HCT116 (cell line): ENCODE data around the gene SEMG1. TPM values are rescaled to one million over a fixed set of nuclear protein-coding genes. Genes with fewer than 3 reads are reported as not detected.

Experiments used
- ATAC-seq: fragments of 200-7000 bp; cut with Tn5 transposase; 2 replicates; pipeline ENCODE4 v1.9.1; 2020; ENCODE audit warnings: mild to moderate bottlenecking, moderate library complexity
- BruUV-seq: library from RNA; stranded (reverse); fragments of 400-500 nt; replicated peaks from 2 replicates; lab custom pipeline; 2021; lab: Mats Ljungman, UMichigan
- CTCF ChIA-PET: fragments of 300-600 bp; sonication (Branson Sonifier 250); formaldehyde crosslinking; loops from one replicate; lab custom pipeline; 2021; ENCODE audit warnings: antibody characterized with exemption; lab: Charles Lee
- POLR2A ChIA-PET: fragments of 300-600, 350-600 bp; sonication (Branson Sonifier 250); formaldehyde crosslinking; loops from one replicate; lab custom pipeline; 2021; ENCODE audit warnings: antibody characterized with exemption; lab: Charles Lee
- RAD21 ChIA-PET, 2 experiments: fragments of 300-600 bp; sonication (Branson Sonifier 250); formaldehyde crosslinking; loops; one replicate each; lab custom pipeline; 2023; ENCODE audit warnings: low total read pairs in 2 of 2; ENCODE audit not compliant: uncharacterized antibody in 2 of 2, unreplicated experiment in 2 of 2, low non-redundant PET in 1 of 2; lab: Charles Lee
- DNase-seq: peaks from one replicate; pipeline ENCODE4 v3.0.0-alpha.2; 2010; ENCODE audit warnings: low read depth, low spot score
- H2AFZ ChIP-seq: fragments of 200-600 bp; shearing (Covaris generic), sonication (generic); 2 replicates; pipeline ENCODE4 v1.6.1; 2017; ENCODE audit warnings: low read depth, mixed run types, mixed read lengths, antibody characterized with exemption, low read length; ENCODE audit not compliant: poor library complexity, severe bottlenecking
- H3K27ac ChIP-seq: 2 replicates; pipeline ENCODE4 v1.5.1; 2012; ENCODE audit warnings: low read depth, low read length
- H3K27me3 ChIP-seq: fragments of 200-600 bp; sonication (generic); 2 replicates; pipeline ENCODE4 v1.6.1; 2016; ENCODE audit warnings: mixed run types, low read length, mixed read lengths; ENCODE audit not compliant: insufficient read depth
- H3K36me3 ChIP-seq, 2 experiments: fragments of 200-500 bp in 1 of 2; fragments of 200-600 bp in 1 of 2; sonication (Bioruptor generic) in 1 of 2; sonication (generic) in 1 of 2; 2 replicates each; pipeline versions ENCODE4 v1.5.1 to v1.6.1; 2014 to 2016; ENCODE audit warnings: low read length in 2 of 2, inconsistent platforms in 1 of 2, mixed read lengths in 1 of 2, mixed run types in 1 of 2; ENCODE audit not compliant: insufficient read depth in 2 of 2, control insufficient read depth in 1 of 2
- H3K4me1 ChIP-seq, 2 experiments: fragments of 200-600 bp in 1 of 2; sonication (generic) in 1 of 2; 2 replicates each; pipeline versions ENCODE4 v1.5.1 to v1.6.1; 2012 to 2017; ENCODE audit warnings: low read length in 2 of 2, inconsistent platforms in 1 of 2, mild to moderate bottlenecking in 1 of 2, mixed read lengths in 1 of 2, mixed run types in 1 of 2, moderate library complexity in 1 of 2; ENCODE audit not compliant: insufficient read depth in 2 of 2, control insufficient read depth in 1 of 2
- H3K4me2 ChIP-seq: fragments of 200-600 bp; sonication (generic); 2 replicates; pipeline ENCODE4 v1.6.1; 2017; ENCODE audit warnings: mixed run types, low read length, mixed read lengths
- H3K4me3 ChIP-seq, 2 experiments: fragments of 200-600 bp in 1 of 2; sonication (generic) in 1 of 2; replicated peaks in 1 of 2; 2 replicates each; pipeline ENCODE4 v1.5.1; 2011 to 2016; ENCODE audit warnings: low read length in 2 of 2, control low read depth in 1 of 2, low read depth in 1 of 2, mild to moderate bottlenecking in 1 of 2, mixed read lengths in 1 of 2, mixed run types in 1 of 2
- H3K79me2 ChIP-seq: fragments of 200-600 bp; sonication (generic); 2 replicates; pipeline ENCODE4 v1.6.1; 2017; ENCODE audit warnings: mild to moderate bottlenecking, mixed run types, low read length, moderate library complexity, mixed read lengths; ENCODE audit not compliant: insufficient read depth
- H3K9ac ChIP-seq: fragments of 200-600 bp; sonication (generic); 2 replicates; pipeline ENCODE4 v1.6.1; 2016; ENCODE audit warnings: low read length, mixed read lengths
- H3K9me2 ChIP-seq: fragments of 200-600 bp; sonication (generic), shearing (Covaris generic); 2 replicates; pipeline ENCODE4 v1.6.1; 2017; ENCODE audit warnings: mixed run types, mild to moderate bottlenecking, moderate library complexity; ENCODE audit not compliant: insufficient read depth
- H3K9me3 ChIP-seq, 2 experiments: fragments of 200-500 bp in 1 of 2; fragments of 200-600 bp in 1 of 2; sonication (Bioruptor generic) in 1 of 2; sonication (generic) in 1 of 2; 2 replicates each; pipeline ENCODE4 v1.6.1; 2014 to 2017; ENCODE audit warnings: low read length in 2 of 2, mixed read lengths in 2 of 2, inconsistent platforms in 1 of 2, low read depth in 1 of 2, mild to moderate bottlenecking in 1 of 2, mixed run types in 1 of 2, moderate library complexity in 1 of 2; ENCODE audit not compliant: control insufficient read depth in 1 of 2, insufficient read depth in 1 of 2
- H4K20me1 ChIP-seq: fragments of 200-600 bp; sonication (generic), shearing (Covaris generic); 2 replicates; pipeline ENCODE4 v1.6.1; 2017; ENCODE audit warnings: mixed run types, mild to moderate bottlenecking, moderate library complexity; ENCODE audit not compliant: insufficient read depth
- ATF3 ChIP-seq: IDR thresholded peaks from 2 replicates; pipeline ENCODE4 v1.6.1; 2012
- CEBPB ChIP-seq: IDR thresholded peaks from 2 replicates; pipeline ENCODE4 v1.6.1; 2012; ENCODE audit warnings: low read depth
- CTCF ChIP-seq, 3 experiments: fragments of 200-600 bp in 1 of 3; sonication (generic) in 1 of 3; IDR thresholded peaks in 2 of 3; conservative IDR thresholded peaks in 1 of 3; 2 replicates each; pipeline ENCODE4 v1.5.1; 2012 to 2017; ENCODE audit warnings: low read depth in 2 of 3, low read length in 2 of 3, antibody characterized with exemption in 1 of 3, borderline replicate concordance in 1 of 3, control low read depth in 1 of 3, mild to moderate bottlenecking in 1 of 3, mixed read lengths in 1 of 3, mixed run types in 1 of 3, moderate library complexity in 1 of 3; ENCODE audit not compliant: insufficient read depth in 1 of 3
- ELF1 ChIP-seq: IDR thresholded peaks from 2 replicates; pipeline ENCODE4 v1.6.1; 2012; ENCODE audit warnings: low read depth, borderline replicate concordance
- EZH2 ChIP-seq: fragments of 200-600 bp; sonication (generic); IDR thresholded peaks from 2 replicates; pipeline ENCODE4 v1.6.1; 2017; ENCODE audit warnings: antibody characterized with exemption, mixed run types
- EZH2phosphoT487 ChIP-seq: fragments of 200-600 bp; IDR thresholded peaks from 2 replicates; pipeline ENCODE4 v1.6.1; 2018; ENCODE audit warnings: antibody characterized with exemption, borderline replicate concordance
- FOSL1 ChIP-seq: IDR thresholded peaks from 2 replicates; pipeline ENCODE4 v1.6.1; 2012; ENCODE audit warnings: low read depth
- POLR2AphosphoS5 ChIP-seq: IDR thresholded peaks from 2 replicates; pipeline ENCODE4 v1.6.1; 2011; ENCODE audit warnings: mild to moderate bottlenecking, low read depth, low read length, moderate library complexity
- RAD21 ChIP-seq: IDR thresholded peaks from 2 replicates; pipeline ENCODE4 v1.6.1; 2012; ENCODE audit warnings: low read depth, mild to moderate bottlenecking
- SIN3A ChIP-seq: IDR thresholded peaks from 2 replicates; pipeline ENCODE4 v1.6.1; 2012; ENCODE audit warnings: low read depth
- SP1 ChIP-seq: IDR thresholded peaks from 2 replicates; pipeline ENCODE4 v1.6.1; 2012; ENCODE audit warnings: low read depth
- TCF7L2 ChIP-seq: IDR thresholded peaks from 2 replicates; pipeline ENCODE4 v1.7.0; 2011; ENCODE audit warnings: borderline replicate concordance, inconsistent platforms; ENCODE audit not compliant: insufficient read depth, insufficient read length; ENCODE audit errors: extremely low read depth
- YY1 ChIP-seq: IDR thresholded peaks from 2 replicates; pipeline ENCODE4 v1.6.1; 2011; ENCODE audit warnings: low read length, low read depth, moderate library complexity, mild to moderate bottlenecking; ENCODE audit not compliant: insufficient replicate concordance; ENCODE audit errors: extremely low read depth
- ZBTB33 ChIP-seq: IDR thresholded peaks from 2 replicates; pipeline ENCODE4 v1.6.1; 2011; ENCODE audit warnings: mild to moderate bottlenecking, low read length, moderate library complexity; ENCODE audit not compliant: insufficient replicate concordance; ENCODE audit errors: extremely low read depth
- ZNF274 ChIP-seq: fragments of 200-500 bp; sonication (Bioruptor generic); IDR thresholded peaks from 2 replicates; pipeline ENCODE4 v1.6.1; 2014; ENCODE audit warnings: mild to moderate bottlenecking, low read depth, low read length, inconsistent platforms
- intact Hi-C: fragments of 100-400 bp; cut with micrococcal nuclease; formaldehyde crosslinking; loops from 2 replicates; pipeline ENCODE4 v1.10.0; 2022
- total RNA-seq: library from RNA; stranded (reverse); gene quantifications from one replicate; pipeline ENCODE4 v1.2.1, GENCODE V29; 2021; ENCODE audit not compliant: unreplicated experiment

Gene SEMG1
- total RNA-seq, 1 experiment from 2014 or later: not detected

- no peaks in the 10 kb centered on the region for H3K36me3 ChIP-seq
- ChIA-PET POLR2A (no interaction called here), CTCF (interaction anchor here (1.8 kb wide), 1 partner anchor 39 kb away, joined by 4 read pairs; no protein-coding TSS in a partner anchor), RAD21 (no interaction called here)
- H3K9me3 ChIP-seq: no peaks in the 10 kb centered on the region
- H4K20me1 ChIP-seq: no peaks in the 10 kb centered on the region
- no peak for DNase-seq
- H3K79me2 ChIP-seq: no peaks in the 10 kb centered on the region
- no peak overlapping the region for H3K4me2 ChIP-seq
- H3K4me1 ChIP-seq: peaks cover 10 to 11% of the 10 kb centered on the region in 2 experiments; a peak in 2 of 4 replicates
- no peak overlapping the region for H2AFZ ChIP-seq
- TF ChIP-seq EZH2phosphoT487 (no peak), RAD21 (no peak), TCF7L2 (no peak), SP1 (no peak), YY1 (no peak), SIN3A (no peak)
- no peak overlapping the region for H3K9ac ChIP-seq
- no peak overlapping the region for H3K4me3 ChIP-seq
- no peak for ATAC-seq
- H3K27me3 ChIP-seq: peaks cover 23% of the 10 kb centered on the region
- H3K27ac ChIP-seq: no peak overlapping the region
- BruUV-seq: no TSS peak
- intact Hi-C loops: no loop called here
- no peaks in the 10 kb centered on the region for H3K9me2 ChIP-seq
These were observed 45.2 kb downstream of the SEMG1 start for GRCh38 chr20:45251884-45252560.

GRCh38 chr20:45253261-45253660 lies 46.4 kb downstream of the SEMG1 start:
- Histone ChIP-seq H3K36me3 (no peaks in the 10 kb centered on the region), H4K20me1 (no peaks in the 10 kb centered on the region), H3K9me2 (no peaks in the 10 kb centered on the region), H3K9ac (no peak overlapping the region), H3K27ac (no peak overlapping the region), H3K4me2 (no peak overlapping the region), H3K4me3 (no peak overlapping the region), H3K27me3 (peaks cover 11% of the 10 kb centered on the region), H3K9me3 (no peaks in the 10 kb centered on the region), H2AFZ (no peak overlapping the region), H3K4me1 (peaks cover 10 to 11% of the 10 kb centered on the region in 2 experiments; a peak in 2 of 4 replicates), H3K79me2 (no peaks in the 10 kb centered on the region)
- no TSS peak for BruUV-seq
- ChIA-PET RAD21 (no interaction called here), CTCF (interaction anchor here (1.0 to 1.8 kb wide), 2 partner anchors 38 to 41 kb away, joined by 3 to 4 read pairs; no protein-coding TSS in a partner anchor), POLR2A (interaction anchor here (0.6 kb wide), 1 partner anchor 85 kb away, joined by 3 read pairs; no protein-coding TSS in a partner anchor)
- DNase-seq (no peak), ATAC-seq (no peak)
- intact Hi-C loops: no loop called here
- TF ChIP-seq YY1: no peak
- no peak for TF ChIP-seq CTCF (IDR thresholded peaks at IDR 0.05 in 2 of 3, conservative IDR thresholded peaks at IDR 0.05 in 1 of 3; ENCODE audit: borderline replicate concordance in 1 of 3, insufficient read depth in 1 of 3, low read depth in 2 of 3, low read length in 2 of 3)
- TF ChIP-seq ELF1: no peak
- no peak for TF ChIP-seq POLR2AphosphoS5
- TF ChIP-seq ZBTB33: no peak
- no peak for TF ChIP-seq ZNF274
- TF ChIP-seq SP1: no peak
- no peak for TF ChIP-seq EZH2
- no peak for TF ChIP-seq CEBPB
- TF ChIP-seq FOSL1: no peak
- no peak for TF ChIP-seq ATF3
- TF ChIP-seq RAD21: no peak
